Suppressor macrophage (primary cell): Measurements from ENCODE around the gene SART3.
"Not testable (repeated sequence)": the region's sequence is repeated elsewhere in the genome, so short reads cannot be mapped to it uniquely, and the experiment has no call there.

Source experiments
- DNase-seq, 4 experiments: peaks; one replicate each; pipeline ENCODE4 v3.0.0-alpha.2; 2020 to 2022

The SART3 gene

DNA sequence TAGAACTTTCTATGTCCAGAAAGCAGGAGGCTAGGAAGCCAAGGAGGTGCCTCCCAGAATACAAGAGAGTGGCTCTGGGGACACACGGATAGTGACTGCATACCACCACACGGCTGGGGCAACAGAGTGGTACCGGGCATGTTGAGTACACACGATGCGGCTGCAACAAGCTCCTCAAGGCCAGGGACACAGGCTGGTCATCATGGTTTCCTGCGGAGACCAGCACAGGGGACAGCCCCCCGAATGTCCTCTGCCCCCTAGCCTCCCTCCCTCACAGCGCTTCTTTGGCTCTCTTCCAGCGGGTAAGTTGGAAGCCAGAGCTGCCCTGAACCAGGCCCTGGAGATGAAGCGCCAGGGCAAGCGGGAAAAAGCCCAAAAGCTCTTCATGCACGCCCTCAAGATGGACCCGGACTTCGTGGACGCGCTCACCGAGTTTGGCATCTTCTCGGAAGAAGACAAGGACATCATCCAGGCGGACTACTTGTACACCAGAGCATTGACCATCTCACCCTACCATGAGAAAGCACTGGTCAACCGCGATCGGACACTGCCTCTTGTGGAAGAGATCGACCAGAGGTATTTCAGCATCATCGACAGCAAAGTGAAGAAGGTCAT is 42.8 kb downstream of the SART3 start:
- no peak for DNase-seq

DNA sequence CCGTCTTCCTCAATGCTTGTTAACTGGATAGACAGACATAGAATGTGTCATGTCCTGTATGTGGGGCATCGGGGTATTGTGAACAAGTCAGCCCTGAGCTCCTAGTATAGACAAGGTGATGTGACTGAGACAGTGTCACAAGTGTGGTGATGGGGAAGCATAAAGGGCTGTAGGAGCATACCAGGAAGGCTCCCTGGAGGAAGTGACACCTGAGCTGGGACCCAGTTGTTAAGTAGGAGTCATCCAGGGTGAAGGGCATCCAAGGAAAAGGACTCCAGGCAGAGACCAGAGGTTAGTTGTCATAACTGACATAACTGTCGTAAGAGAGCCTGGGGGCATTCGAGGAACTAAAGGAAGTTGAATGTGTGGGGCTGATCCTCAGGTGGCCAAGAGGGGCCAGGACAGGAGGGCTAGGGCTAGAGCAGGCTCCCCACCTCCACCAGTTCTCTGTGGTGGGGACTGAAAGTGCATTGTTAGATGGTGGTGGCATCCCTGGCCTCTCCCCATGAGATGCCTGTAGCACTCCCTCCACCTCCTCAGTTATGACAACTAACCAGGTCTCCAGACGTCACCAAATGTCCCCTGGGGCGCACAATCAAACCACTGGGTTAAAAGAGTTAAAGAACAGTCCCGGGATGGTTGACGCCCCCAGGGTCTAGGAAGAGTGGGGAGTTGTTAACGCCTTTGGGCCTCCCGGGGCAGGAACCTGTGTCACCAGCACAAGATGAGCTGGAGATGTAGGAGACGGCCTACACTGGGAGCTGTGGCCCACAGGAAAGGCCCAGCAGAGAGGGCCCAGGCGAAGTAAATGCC is 43.5 kb downstream of the SART3 start:
- no peak for DNase-seq

DNA sequence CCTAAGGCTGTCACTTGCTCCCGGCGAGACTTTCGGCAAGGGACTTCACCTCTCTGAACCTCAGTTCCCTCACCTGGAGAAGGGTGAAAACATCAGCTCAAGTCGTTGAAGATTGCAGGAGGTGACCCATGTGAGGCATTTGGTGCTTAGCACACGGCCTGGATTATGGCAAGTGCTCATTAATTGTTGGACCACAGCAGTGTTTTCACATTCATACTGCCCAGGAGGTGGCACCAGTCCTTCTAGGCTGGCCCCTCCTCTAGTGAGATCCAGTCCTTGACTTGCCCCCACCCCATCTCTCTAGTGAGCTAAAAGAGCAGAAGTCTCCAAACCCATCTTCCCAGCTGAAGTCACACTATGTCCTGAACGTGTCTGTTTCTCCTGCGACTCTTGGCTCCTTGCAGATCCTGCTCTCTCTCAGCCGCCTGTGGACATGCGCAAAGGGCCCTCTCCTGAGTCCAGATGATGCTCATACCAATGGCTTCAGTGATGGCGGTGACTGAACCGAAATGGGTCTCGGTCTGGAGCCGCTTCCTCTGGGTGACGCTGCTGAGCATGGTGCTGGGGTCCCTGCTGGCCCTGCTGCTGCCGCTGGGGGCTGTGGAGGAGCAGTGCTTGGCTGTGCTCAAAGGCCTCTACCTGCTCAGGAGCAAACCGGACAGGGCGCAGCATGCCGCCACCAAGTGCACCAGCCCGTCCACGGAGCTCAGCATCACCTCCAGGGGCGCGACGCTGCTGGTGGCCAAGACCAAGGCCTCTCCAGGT is 44.3 kb downstream of the SART3 start:
- DNase-seq: peak in 1 of 4 experiments; percentile 9

DNA sequence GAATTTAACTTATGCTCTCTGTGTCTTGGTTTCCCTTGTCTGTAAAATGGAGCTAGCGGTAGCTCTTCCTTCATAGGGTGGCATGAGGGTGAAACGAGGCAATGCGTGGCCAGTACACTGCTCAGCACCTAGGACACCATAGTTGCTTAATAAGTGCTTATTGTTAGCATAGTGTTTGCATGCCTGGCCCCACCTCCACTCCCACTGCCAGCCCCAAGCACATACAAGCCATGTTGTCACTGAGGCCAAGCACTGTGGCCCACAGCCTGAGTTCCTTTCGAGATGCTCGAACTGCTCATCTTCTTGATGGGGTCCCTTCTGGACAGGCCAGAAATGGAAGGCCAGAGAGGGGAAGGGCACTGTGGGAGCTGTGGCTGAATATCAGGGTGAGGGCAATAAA is 45.1 kb downstream of the SART3 start:
- DNase-seq: peak in 3 of 4 experiments; percentile 22 to 31 (median 27)

DNA sequence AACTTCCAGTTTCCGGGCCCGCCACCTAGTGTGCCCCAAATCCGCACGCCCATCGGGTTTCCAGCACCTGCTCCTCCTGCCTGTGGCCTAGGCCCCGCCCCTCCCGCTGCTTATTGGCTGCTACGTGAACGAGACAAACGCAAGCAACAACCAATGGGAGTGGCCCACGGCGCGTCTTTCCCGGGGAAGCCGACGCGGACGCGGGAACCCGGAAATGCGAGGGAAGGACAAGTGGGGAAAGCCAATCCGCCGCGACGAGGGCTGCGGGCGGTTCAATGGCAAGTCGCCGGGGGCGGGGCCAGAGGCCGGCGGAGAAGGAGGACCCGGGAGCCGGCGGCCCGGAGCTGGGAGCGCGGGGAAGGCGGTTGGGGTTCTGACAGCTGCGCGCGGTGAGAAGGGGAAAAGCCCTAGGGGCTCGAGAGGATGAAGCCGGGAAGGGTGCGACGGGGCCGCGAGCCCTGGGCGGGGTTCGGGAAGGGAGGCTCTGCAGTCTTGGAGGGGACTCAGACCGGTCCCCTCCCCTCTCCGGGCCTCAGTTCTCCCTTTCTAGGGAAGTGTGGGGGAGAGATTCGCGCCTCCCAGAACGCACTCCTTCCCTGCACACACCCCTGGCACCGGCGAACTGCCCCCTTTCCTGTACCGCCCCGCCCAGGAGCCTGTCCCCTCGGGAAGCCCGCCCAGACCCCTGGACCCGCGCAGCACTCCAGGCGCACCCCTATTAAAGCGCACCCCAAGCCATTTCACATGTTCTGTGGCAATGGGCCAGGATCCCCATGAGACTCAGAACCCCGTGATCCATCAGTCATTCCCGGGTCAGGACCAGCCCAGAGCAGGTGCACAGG is 45.8 kb downstream of the SART3 start, which contains the start of gene FICD:
Gene FICD (plus strand): TSS at position 305 of the 842 bp plus-strand sequence. CDS start 1,696 bp downstream, outside the sequence.
- peak; percentile 98 to 100 (median 100) for DNase-seq

DNA sequence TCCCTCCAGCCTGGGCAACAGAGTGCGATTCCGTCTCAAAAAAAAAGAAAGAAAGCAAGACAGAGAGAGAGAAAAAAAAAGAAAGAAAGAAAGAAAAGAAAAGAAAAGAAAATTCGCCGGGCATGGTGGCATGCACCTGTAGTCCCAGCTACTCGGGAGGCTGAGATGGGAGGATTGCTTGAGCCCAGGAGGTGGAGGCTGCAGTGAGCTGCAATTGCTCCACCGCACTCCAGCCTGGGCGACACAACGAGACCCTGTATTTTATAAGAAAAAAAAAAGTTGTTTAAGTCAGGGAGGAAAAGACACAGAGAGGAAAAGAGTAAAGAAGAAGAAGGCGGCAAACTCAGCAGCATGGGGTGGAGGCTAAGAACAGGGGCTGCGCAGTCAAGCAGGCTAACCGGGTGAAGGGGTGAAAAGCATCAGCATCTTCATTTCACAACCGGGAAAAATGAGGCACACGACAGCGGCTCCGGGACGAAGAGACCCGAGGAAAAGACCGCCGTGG is 46.5 kb downstream of the SART3 start:
- DNase-seq: no peak

DNA sequence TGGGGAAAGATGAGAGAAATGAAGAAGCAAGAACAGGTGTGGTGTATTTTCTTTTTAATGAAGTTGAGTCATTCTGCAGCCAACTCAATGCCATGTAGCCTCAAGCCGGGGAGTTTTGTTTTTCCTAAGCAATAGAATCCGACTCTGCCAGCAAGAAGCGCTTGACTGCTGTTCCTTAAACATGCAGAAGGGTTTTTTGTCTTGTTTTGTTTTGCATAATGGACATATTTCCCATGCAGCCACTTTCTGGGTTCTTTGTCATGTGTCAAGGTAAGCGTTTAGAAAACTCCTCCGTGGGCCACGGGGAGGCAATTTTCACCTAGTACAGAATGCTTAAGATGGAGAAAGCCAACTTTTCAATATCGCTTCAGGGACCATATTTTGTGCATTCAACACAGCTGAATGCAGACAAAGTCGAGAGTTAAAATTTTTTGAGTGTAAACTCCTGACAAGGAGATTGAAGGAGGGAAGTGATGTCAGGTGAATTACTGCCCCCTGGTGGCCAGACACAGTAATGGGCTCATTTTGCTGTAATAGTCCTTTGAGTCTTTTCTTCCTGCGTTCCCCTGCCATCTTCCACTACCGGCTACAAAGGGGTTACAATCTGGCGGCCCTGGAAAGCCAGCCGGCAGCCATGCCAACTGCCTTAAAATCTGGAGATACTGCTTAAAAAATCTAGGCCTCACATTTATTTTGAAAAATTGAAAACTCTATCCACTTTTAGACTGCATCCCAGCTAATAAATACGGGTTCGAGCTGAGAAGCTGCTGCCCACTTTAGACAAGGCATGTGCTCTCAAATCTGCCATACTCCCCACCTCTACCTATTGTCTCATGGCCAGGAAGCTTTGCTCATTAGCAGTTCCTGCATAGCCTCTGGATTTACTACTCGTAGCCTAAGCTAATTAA is 49.1 kb downstream of the SART3 start:
- peak; percentile 81 to 85 (median 84) for DNase-seq

DNA sequence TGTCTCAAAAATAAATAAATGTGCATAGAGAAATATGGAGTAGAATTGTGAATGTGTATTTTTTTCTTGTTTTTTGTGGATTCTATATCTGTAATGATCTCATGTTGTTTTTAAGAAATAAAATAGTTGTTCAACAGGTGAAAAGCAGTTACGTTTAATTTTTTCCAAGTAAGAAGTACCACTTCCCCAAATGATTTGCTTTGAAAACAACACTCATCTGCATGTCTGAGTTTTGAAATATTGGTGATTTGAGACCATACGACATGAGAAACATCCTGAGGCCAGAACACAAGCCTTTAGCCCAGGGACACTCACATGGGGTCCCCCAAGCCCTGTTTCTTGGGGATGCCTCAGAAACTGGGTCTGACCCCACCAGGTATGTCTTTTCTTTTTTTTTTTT is 50.1 kb downstream of the SART3 start:
- DNase-seq: no peak

DNA sequence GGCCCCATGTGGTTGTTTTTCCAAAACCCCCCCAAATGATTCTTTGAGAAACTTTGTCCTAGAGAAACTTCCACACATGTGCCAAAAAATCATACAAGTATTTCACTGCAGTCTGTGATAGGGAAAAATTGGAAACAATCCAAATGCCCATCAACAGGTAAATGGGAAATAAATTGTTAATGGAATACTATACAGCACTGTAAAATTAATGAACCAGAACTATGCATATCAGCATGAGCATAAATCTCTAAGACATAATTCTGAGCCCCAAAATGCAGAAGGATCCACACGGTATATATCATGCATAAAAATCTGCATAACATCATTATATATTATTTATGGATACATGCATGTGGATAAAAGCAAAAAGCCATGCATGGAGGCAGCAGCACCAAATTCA is 51.2 kb downstream of the SART3 start:
- no peak for DNase-seq

DNA sequence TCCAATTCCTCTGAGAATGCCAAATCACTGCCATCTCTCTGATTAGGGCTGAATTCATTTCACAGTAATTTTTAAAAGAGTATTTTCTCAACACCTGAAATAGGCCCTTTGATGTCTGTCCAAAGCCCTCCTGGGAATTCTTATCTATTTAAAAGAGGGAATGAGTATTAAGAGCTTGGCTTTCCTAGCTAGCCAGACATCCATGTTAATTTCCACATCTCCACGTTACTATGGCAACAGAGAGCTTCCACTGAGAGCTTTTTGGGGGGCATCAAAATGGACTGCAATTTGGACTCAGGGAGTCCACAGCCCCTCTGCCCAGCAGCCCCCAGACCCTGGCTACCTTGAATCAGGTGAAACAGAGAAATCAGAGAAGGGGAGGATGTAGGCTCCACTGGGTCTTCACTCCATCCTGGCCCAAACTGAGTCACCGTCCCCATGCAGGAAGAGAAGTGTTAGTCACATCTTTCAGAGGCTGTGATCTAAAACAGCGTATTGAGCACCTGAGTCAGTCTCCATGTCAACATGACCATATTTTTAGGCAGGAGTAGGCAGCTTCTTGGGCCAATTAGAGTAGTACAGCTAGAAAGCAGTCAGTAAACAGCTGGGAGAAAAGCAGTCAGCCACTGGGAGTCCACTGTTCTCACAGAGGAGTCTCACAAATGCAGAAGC is 52.9 kb downstream of the SART3 start:
- DNase-seq: no peak

DNA sequence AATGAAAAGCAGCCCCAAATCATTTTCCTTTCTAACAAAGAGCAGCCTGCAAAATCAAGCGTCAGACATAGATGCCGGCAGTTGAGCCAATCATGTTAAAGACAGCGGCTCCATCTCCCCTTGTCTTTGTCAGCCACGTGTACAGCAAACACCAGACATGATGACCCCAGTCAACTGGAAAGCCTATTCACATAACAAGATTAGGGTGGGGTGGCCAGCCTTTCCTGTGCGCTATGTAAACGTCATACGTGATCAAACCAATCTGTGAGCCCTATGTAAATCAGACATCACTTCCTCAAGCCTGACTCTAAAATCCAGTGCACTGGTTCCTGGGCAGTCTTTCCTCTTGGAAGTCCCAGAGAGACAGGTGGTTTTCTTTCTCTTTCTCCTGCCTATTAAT is 55.8 kb downstream of the SART3 start:
- DNase-seq: no peak

DNA sequence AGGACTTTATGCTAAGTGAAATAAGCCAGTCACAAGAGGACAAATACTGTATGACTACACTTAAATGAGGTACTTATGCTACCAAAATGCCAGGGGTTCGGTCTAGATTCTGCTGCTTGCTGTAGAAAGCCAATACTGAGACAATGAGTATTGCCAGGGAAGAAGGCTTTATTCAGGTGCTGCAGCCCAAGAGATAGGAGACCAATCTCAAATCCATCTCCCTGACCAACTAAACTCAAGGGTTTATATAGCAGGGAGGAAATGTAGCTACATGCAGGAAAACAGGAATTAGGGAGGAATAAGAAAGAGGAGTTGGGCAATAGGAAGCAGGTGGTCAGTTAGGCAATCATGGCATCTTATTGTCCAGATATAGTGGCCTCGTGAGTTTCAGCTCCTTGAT is 58.1 kb downstream of the SART3 start:
- no peak for DNase-seq

DNA sequence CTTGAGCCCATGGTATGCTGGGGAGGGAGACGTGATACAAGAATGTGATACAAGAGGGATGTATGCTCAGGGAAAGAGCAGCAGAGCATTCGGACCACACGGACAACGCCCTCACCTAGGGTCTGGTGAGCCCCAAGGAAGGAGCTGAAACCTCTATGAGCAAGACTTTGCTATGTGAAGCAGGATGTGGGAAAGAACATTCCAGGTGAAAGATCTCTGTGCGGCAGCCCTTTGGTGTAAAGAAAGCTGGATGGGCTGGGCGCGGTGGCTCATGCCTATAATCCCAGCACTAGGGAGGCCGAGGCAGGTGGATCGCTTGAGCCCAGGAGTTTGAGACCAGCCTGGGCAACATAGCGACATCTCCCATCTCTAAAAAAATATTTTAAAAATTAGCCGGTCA is 62.8 kb downstream of the SART3 start:
- DNase-seq: no peak

DNA sequence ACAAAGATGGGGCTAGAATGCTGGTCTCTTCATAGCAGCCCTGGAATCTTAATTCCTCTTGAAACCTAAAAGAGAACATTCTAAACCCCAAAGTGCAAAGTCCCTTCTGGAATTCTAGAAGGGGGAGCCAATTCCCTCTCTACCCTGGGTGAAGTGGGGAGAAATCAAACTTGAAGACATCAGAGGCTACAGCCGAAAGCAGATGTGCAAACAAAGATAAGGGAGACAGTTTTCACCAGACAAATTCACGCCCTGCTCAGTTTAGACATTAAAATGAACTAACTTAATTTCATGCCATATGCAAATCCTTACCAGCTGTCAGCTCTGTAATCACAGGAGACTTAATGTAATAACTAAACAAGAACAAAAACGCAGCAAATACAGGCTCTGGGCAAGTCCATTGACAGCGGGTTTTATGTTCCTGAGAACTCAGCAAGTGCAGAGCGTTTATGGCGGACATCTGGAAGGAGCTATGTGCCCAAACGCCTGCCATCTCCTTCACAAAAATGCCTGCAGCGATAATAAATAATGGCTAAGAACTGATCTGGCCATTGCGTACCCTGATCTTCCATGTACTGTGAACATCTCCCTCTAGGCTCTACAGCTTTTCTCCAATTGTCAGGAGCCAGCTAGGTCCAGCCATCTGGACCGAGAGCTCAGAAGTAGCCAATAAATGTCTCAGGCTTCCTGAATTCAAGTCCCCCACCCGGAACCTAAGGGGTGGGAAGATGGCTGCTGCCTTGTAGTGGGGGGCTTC is 65.0 kb downstream of the SART3 start:
- no peak for DNase-seq

DNA sequence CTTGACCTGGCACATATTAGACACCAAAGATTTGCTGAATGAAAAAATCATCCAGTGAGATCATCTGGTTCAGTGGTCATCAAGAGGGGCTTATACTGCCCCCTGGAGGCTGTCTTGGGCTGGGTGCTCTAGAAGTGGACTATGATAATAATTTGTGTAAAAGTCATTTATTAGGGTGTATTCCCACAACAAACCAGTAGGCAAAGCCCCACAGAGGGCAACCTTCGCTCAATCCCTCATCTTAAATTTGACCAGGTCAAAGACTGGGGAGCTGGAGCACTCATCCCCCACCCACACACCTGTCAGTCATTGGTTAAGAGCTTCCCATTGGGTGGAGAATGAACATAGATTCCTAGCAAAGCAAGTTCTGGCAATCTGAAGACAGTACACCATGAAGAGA is 65.9 kb downstream of the SART3 start:
- peak; percentile 67 to 83 (median 76) for DNase-seq

DNA sequence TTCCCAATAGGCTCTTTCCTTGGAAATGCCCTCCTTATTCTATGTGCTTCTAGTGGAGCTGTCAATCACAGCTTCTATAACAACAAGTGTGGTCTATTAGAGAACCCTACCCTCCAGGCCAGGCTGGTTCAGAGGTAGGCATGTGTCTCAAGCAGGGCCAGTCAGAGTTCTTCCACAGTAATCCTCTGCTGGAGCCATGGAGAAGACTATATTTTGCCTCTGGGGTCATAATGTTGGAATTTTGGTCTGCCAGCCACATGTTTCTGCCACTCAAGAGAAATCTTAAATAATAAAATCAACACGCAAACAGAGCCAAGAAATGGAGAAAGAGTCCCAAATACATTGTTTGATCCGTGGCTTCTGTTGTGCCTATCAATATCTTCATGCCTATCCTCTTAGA is 69.7 kb downstream of the SART3 start:
- DNase-seq: no peak

DNA sequence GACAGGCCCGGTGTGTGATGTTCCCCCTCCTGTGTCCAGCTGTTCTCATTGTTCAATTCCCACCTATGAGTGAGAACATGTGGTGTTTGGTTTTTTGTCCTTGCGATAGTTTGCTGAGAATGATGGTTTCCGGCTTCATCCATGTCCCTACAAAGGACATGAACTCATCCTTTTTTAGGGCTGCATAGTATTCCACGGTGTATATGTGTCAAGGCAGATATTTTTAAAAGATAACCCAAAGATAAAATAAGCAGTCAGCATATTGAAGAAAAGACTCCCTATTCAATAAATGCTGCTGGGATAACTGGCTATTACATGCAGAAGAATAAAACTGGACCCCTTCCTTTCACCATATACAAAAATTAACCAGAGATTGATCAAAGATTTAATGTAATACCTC is 73.9 kb downstream of the SART3 start:
- not testable (repeated sequence) for DNase-seq

DNA sequence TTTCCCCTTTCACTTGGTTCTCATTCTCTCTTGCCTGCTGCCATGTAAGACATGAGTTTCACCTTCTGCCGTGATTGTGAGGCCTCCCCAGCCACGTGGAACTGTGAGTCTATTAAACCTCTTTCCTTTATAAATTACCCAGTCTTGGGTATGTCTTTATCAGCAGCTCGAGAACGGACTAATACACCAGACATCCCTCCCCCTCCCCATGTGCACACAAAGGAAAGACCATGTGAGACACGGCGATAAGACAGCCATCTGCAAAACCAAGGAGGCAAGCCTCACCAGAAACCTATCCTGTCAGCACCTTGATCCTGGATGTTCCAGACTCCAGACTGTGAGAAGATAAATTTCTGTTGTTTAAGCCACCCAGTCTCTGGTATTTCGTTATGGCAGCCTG is 75.6 kb downstream of the SART3 start:
- not testable (repeated sequence) for DNase-seq

DNA sequence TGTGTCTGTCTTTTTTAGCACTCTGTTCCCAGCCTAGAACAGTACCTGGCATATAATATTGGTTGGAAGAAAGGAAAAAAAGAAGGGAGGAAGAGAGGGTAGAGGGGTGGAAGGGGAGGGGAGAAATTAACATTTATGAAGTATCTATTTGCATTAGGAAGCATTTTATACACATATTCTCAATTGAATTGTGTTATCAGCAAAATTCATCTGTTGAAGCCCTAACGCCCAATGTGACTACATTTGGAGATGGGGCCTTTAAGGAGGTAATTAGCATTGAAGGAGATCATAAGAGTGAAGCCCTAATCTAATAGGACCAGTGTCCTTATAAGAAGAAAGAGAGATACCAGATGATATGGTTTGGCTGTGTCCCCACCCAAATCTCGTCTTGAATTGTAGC is 76.1 kb downstream of the SART3 start:
- DNase-seq: no peak

DNA sequence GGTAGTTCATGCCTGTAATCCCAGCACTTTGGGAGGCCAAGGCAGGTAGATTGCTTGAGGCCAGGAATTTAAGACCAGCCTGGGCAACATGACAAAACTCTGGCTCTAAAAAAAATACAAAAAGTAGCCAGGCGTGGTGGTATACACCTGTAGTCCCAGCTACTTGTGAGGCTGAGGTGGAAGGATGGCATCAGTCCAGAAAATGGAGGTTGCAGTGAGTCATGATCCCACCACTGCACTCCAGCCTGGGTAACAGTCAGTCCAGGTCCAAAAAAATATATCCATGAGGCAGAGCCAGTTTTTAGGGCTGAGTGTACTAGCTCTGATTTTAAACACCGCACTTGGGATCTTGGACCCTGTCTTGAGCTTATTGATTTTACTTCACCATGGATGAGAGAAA is 76.5 kb downstream of the SART3 start:
- DNase-seq: no peak
